Neuronal stem cell (in vitro differentiated cells): ENCODE results near the gene ELAVL4.

Experiments
- DNase-seq: peaks from one replicate; pipeline ENCODE4 v3.0.0-alpha.2; 2013; ENCODE audit warnings: low spot score
- H2AFZ ChIP-seq: one replicate; pipeline ENCODE4 v1.6.1; 2013; ENCODE audit warnings: mild to moderate bottlenecking, low read length, inconsistent platforms
- H2AK5ac ChIP-seq: 2 replicates; pipeline ENCODE4 v1.6.1; 2013; ENCODE audit warnings: low read depth, mild to moderate bottlenecking, inconsistent platforms, low read length, moderate library complexity, mixed read lengths
- H2BK120ac ChIP-seq: 2 replicates; pipeline ENCODE4 v1.6.1; 2013; ENCODE audit warnings: low read depth, mild to moderate bottlenecking, inconsistent platforms, low read length, moderate library complexity, mixed read lengths
- H2BK12ac ChIP-seq: one replicate; pipeline ENCODE4 v1.6.1; 2013; ENCODE audit warnings: low read length, inconsistent platforms
- H2BK15ac ChIP-seq: 2 replicates; pipeline ENCODE4 v1.6.1; 2013; ENCODE audit warnings: mild to moderate bottlenecking, low read length, inconsistent platforms, mixed read lengths
- H2BK5ac ChIP-seq: one replicate; pipeline ENCODE4 v1.6.1; 2013; ENCODE audit warnings: inconsistent platforms, mild to moderate bottlenecking, low read length, moderate library complexity
- H3K14ac ChIP-seq: one replicate; pipeline ENCODE4 v1.6.1; 2013; ENCODE audit warnings: low read length, inconsistent platforms
- H3K18ac ChIP-seq: 2 replicates; pipeline ENCODE4 v1.6.1; 2013; ENCODE audit warnings: low read length, inconsistent platforms
- H3K23ac ChIP-seq: 2 replicates; pipeline ENCODE4 v1.6.1; 2013; ENCODE audit warnings: low read depth, mild to moderate bottlenecking, mixed read lengths, low read length, inconsistent platforms; ENCODE audit not compliant: poor library complexity
- H3K27ac ChIP-seq: replicated peaks from 3 replicates; pipeline ENCODE4 v1.5.1; 2013; ENCODE audit warnings: low read length, inconsistent platforms
- H3K27me3 ChIP-seq, 3 experiments: 2 replicates each; pipeline ENCODE4 v1.6.1; 2013; ENCODE audit warnings: low read length in 3 of 3, mild to moderate bottlenecking in 2 of 3, inconsistent platforms in 1 of 3, low read depth in 1 of 3, mixed read lengths in 1 of 3, moderate library complexity in 1 of 3; ENCODE audit not compliant: control insufficient read depth in 3 of 3, insufficient read depth in 3 of 3
- H3K36me3 ChIP-seq, 2 donors: replicated peaks in 1 of 2; 2 replicates each; pipeline ENCODE4 v1.6.1; 2013; ENCODE audit warnings: low read length in 2 of 2; ENCODE audit not compliant: control insufficient read depth in 2 of 2, insufficient read depth in 2 of 2
- H3K4ac ChIP-seq: 2 replicates; pipeline ENCODE4 v1.6.1; 2013; ENCODE audit warnings: inconsistent platforms, mild to moderate bottlenecking, low read length, moderate library complexity
- H3K4me1 ChIP-seq, 2 donors: 1 replicate in 1 of 2; 2 replicates in 1 of 2; pipeline ENCODE4 v1.6.1; 2013; ENCODE audit warnings: low read length in 2 of 2, low read depth in 1 of 2; ENCODE audit not compliant: control insufficient read depth in 2 of 2, insufficient read depth in 1 of 2
- H3K4me2 ChIP-seq: one replicate; pipeline ENCODE4 v1.6.1; 2013; ENCODE audit warnings: mild to moderate bottlenecking, low read length, inconsistent platforms; ENCODE audit not compliant: insufficient read depth, poor library complexity, severe bottlenecking
- H3K4me3 ChIP-seq, 2 donors: 2 replicates each; pipeline ENCODE4 v1.5.1; 2013; ENCODE audit warnings: low read length in 2 of 2, mild to moderate bottlenecking in 2 of 2, inconsistent platforms in 1 of 2, moderate library complexity in 1 of 2
- H3K79me1 ChIP-seq: one replicate; pipeline ENCODE4 v1.6.1; 2013; ENCODE audit warnings: low read depth, mild to moderate bottlenecking, inconsistent platforms, low read length, moderate library complexity
- H3K9ac ChIP-seq: one replicate; pipeline ENCODE4 v1.6.1; 2013; ENCODE audit warnings: mild to moderate bottlenecking, low read depth, low read length, inconsistent platforms; ENCODE audit not compliant: poor library complexity
- H3K9me3 ChIP-seq, 2 donors: replicated peaks in 1 of 2; 2 replicates each; pipeline versions ENCODE3 to v1.6.1; 2013; ENCODE audit warnings: low read length in 2 of 2, mild to moderate bottlenecking in 2 of 2, inconsistent platforms in 1 of 2, low read depth in 1 of 2, mixed read lengths in 1 of 2, moderate library complexity in 1 of 2; ENCODE audit not compliant: control insufficient read depth in 2 of 2, insufficient read depth in 1 of 2
- H4K8ac ChIP-seq: one replicate; pipeline ENCODE4 v1.6.1; 2013; ENCODE audit warnings: low read depth, mild to moderate bottlenecking, inconsistent platforms, low read length, moderate library complexity
- H4K91ac ChIP-seq: one replicate; pipeline ENCODE4 v1.6.1; 2013; ENCODE audit warnings: low read length, low read depth, mild to moderate bottlenecking, inconsistent platforms; ENCODE audit not compliant: poor library complexity
- WGBS, 2 donors: extraction: QIAGEN DNeasy Blood & Tissue Kit; methylation state at CpG; one replicate each; pipeline ENCODE4 v1.1.7; 2013; ENCODE audit warnings: missing lambda C conversion rate in 2 of 2, mixed read lengths in 1 of 2; ENCODE audit not compliant: insufficient read length in 2 of 2, insufficient replicate concordance in 1 of 2; ENCODE audit errors: extremely low coverage in 2 of 2; 5-methylcytosine and 5-hydroxymethylcytosine counted together

Gene ELAVL4

GRCh38 chr1:50077273-50077672 is 31.4 kb upstream of the ELAVL4 start:
- H3K27ac ChIP-seq = no peak overlapping the region
- no peak overlapping the region for H4K91ac ChIP-seq
- H3K18ac ChIP-seq = no peak overlapping the region
- no peak overlapping the region for H3K4me2 ChIP-seq
- DNase-seq = no peak
- H2AFZ ChIP-seq = no peak overlapping the region
- H3K14ac ChIP-seq = no peak overlapping the region
- no peak overlapping the region for H3K4ac ChIP-seq
- H2BK120ac ChIP-seq = no peak overlapping the region
- no peak overlapping the region for H3K9ac ChIP-seq
- H3K36me3 ChIP-seq = no peaks in the 10 kb centered on the region
- no peak overlapping the region for H2AK5ac ChIP-seq
- H2BK12ac ChIP-seq = no peak overlapping the region
- no peak overlapping the region for H2BK5ac ChIP-seq
- no peaks in the 10 kb centered on the region for H3K4me1 ChIP-seq
- WGBS, 2 donors = no CpG with 5 or more reads among the region's 1 CpG
- no peaks in the 10 kb centered on the region for H3K9me3 ChIP-seq
- no peak overlapping the region for H3K23ac ChIP-seq
- H4K8ac ChIP-seq = no peak overlapping the region
- H3K27me3 ChIP-seq = no peaks in the 10 kb centered on the region
- no peak overlapping the region for H3K4me3 ChIP-seq
- no peak overlapping the region for H2BK15ac ChIP-seq
- no peaks in the 10 kb centered on the region for H3K79me1 ChIP-seq

- Histone ChIP-seq H3K79me1 (no peaks in the 10 kb centered on the region), H3K27me3 (no peaks in the 10 kb centered on the region), H3K4me3 (no peak overlapping the region), H3K23ac (no peak overlapping the region), H2BK12ac (no peak overlapping the region), H2AFZ (no peak overlapping the region), H3K18ac (no peak overlapping the region), H3K36me3 (no peaks in the 10 kb centered on the region), H3K9ac (no peak overlapping the region), H2AK5ac (no peak overlapping the region), H4K8ac (no peak overlapping the region), H3K27ac (no peak overlapping the region), H3K4me1 (no peaks in the 10 kb centered on the region), H3K9me3 (no peaks in the 10 kb centered on the region), H2BK5ac (no peak overlapping the region), H2BK120ac (no peak overlapping the region), H2BK15ac (no peak overlapping the region), H3K14ac (no peak overlapping the region), H4K91ac (no peak overlapping the region), H3K4me2 (no peak overlapping the region), H3K4ac (no peak overlapping the region)
- WGBS, 2 donors = no CpG with 5 or more reads among the region's 3 CpGs
- DNase-seq = peak; percentile 8
Measured at GRCh38 chr1:50080904-50081586, 27.7 kb upstream of the ELAVL4 start.

DNA sequence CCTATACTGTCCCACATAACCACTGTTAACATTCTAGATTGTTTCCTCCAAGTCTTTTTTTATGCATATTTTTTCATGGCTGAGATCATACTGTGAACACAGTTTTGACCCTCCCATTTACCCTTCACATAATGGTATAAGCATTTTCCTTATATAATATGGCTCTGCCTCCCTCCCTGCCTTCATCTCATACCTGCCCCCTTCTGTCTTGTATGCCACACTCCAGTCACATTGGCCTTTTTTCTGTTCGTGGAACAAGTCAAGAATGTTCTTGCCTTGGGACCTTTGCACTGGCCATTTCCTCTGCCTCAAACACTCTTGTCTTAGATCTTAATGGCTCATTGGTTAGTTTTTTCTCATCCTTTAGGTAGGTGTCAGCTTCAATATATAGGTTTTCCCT is 24.3 kb upstream of the ELAVL4 start:
- Histone ChIP-seq H4K91ac (no peak overlapping the region), H4K8ac (no peak overlapping the region), H2AFZ (no peak overlapping the region), H2BK15ac (no peak overlapping the region), H3K79me1 (no peaks in the 10 kb centered on the region), H3K18ac (no peak overlapping the region), H3K4me2 (no peak overlapping the region), H2BK120ac (no peak overlapping the region), H3K36me3 (no peaks in the 10 kb centered on the region), H2AK5ac (no peak overlapping the region), H3K4me3 (no peak overlapping the region), H2BK5ac (no peak overlapping the region), H3K27me3 (no peaks in the 10 kb centered on the region), H3K27ac (no peak overlapping the region), H2BK12ac (no peak overlapping the region), H3K9ac (no peak overlapping the region), H3K23ac (no peak overlapping the region), H3K4ac (no peak overlapping the region), H3K4me1 (no peaks in the 10 kb centered on the region), H3K14ac (no peak overlapping the region), H3K9me3 (no peaks in the 10 kb centered on the region)
- no peak for DNase-seq
- WGBS, 2 donors = no CpG with 5 or more reads among the region's 1 CpG

DNA sequence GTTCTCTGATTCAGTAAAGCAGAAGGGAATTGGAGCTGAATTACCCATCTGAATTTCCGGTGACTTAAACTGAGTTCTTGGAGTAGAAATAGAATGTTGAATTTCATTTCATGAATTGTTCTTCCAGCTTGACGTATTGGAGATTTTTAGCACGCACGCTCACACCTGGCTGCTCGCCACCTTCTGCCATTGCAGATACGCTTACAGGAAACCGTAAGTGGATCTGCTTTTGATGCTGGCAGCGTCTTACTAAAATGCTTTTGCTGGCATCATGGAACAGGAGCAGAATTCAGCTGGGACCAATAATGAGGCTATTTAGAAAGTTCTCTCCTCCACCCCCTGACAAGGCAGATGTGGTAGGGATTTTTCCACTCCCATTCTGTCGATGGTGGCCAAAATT is 17.7 kb upstream of the ELAVL4 start:
- H3K27me3 ChIP-seq = no peaks in the 10 kb centered on the region
- no peak overlapping the region for H2BK15ac ChIP-seq
- H3K4me1 ChIP-seq = no peaks in the 10 kb centered on the region
- H3K4me2 ChIP-seq = no peak overlapping the region
- no peak overlapping the region for H3K14ac ChIP-seq
- H3K4ac ChIP-seq = no peak overlapping the region
- H4K91ac ChIP-seq = no peak overlapping the region
- no peak overlapping the region for H3K4me3 ChIP-seq
- no peak overlapping the region for H2AK5ac ChIP-seq
- H3K9ac ChIP-seq = no peak overlapping the region
- no peak for DNase-seq
- H3K36me3 ChIP-seq = no peaks in the 10 kb centered on the region
- no peak overlapping the region for H4K8ac ChIP-seq
- H3K9me3 ChIP-seq = no peaks in the 10 kb centered on the region
- no peak overlapping the region for H2BK120ac ChIP-seq
- no peak overlapping the region for H3K18ac ChIP-seq
- no peak overlapping the region for H3K23ac ChIP-seq
- H3K79me1 ChIP-seq = no peaks in the 10 kb centered on the region
- H2BK5ac ChIP-seq = no peak overlapping the region
- no peak overlapping the region for H2AFZ ChIP-seq
- no peak overlapping the region for H2BK12ac ChIP-seq
- WGBS, 2 donors = no CpG with 5 or more reads among the region's 9 CpGs
- H3K27ac ChIP-seq = no peak overlapping the region
